ENCODE data around the gene SPATS2L. TPM values are rescaled to one million over a fixed set of nuclear protein-coding genes. Genes with fewer than 3 reads are reported as not detected.

SPATS2L gene
- polyA plus RNA-seq, 1 of the 3 experiments (the other 2 are of a cell fraction) = 86.8 TPM

DNA sequence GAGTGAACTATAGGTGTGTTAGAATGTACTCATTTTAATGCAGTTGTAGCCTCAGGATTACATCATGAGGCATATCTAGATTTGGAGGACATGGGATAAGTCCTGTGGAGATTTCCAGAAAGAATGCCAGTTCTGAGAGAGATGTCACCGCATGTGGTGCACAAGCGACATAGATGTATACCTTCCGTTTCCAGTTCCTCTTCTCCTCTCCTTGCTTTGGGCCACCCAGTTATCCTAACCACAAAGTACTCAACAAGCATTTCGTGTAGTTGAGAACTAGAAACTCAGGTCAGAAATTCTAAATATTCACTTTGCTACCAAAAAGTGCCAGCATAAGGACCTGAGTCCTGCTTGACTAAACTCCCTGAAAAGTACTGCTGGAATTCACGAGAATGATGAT lies 136.9 kb downstream of the SPATS2L start (continued):
- TF ChIP-seq CHD2 (IDR thresholded peaks at IDR 0.05; ENCODE audit: low read length, partially characterized antibody) = no peak
- TF ChIP-seq EZH2phosphoT487 (IDR thresholded peaks at IDR 0.05; ENCODE audit: borderline replicate concordance, low read depth) = no peak
- TF ChIP-seq POLR2AphosphoS5 (IDR thresholded peaks at IDR 0.05; ENCODE audit: low read depth, low read length) = no peak
- no peak for TF ChIP-seq GABPA (IDR thresholded peaks at IDR 0.05; ENCODE audit: low read depth)
- TF ChIP-seq, protein P1, sequence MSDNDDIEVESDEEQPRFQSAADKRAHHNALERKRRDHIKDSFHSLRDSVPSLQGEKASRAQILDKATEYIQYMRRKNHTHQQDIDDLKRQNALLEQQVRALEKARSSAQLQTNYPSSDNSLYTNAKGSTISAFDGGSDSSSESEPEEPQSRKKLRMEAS (IDR thresholded peaks at IDR 0.05; ENCODE audit: low read depth) = no peak
- no peak for TF ChIP-seq SIN3A (IDR thresholded peaks at IDR 0.05; ENCODE audit: borderline replicate concordance, low read depth, low read length)
- no peak for TF ChIP-seq NFIC (IDR thresholded peaks at IDR 0.05; ENCODE audit: borderline replicate concordance)
- no peak for TF ChIP-seq TCF12 (IDR thresholded peaks at IDR 0.05)
- no peak for TF ChIP-seq MXI1 (IDR thresholded peaks at IDR 0.05; ENCODE audit: low read depth, low read length)

DNA sequence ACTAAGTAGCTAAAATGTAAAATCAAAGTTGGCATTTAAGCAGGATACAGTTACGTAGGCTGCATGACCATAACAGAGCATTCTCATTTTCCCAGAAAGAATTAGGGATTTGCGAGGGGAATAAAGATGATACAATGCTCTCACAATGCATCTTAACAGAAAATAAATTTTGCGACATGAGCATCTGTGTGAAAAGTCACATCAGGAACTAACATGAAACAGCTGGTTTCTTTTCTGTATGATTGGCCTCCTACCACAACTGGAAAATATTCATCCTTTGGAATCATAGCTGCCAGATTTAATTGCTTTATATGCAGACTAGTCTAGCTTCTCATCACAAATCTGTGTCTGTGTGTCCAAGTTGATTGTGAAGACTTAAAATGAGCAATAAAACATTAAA lies 137.4 kb downstream of the SPATS2L start:
- Histone ChIP-seq H4K20me1 (ENCODE audit: insufficient read depth) (no peaks in the 10 kb centered on the region), H3K79me2 (ENCODE audit: insufficient read depth) (no peaks in the 10 kb centered on the region), H3K9me3 (no peaks in the 10 kb centered on the region), H3K4me1 (ENCODE audit: control insufficient read depth in 1 of 2, insufficient read depth in 2 of 2, low read depth in 1 of 2, low read length in 1 of 2) (peaks cover 10% of the 10 kb centered on the region in 2 experiments), H3K27me3 (ENCODE audit: insufficient read depth) (no peaks in the 10 kb centered on the region), H3F3A (replicated peaks; ENCODE audit: insufficient read depth) (peaks cover 5% of the 10 kb centered on the region), H3K4me3 (ENCODE audit: low read depth in 2 of 2, low read length in 1 of 2) (no peak overlapping the region), H3K27ac (ENCODE audit: low read depth in 2 of 2, low read length in 1 of 2) (no peak overlapping the region), H3K36me3 (replicated peaks in 1 of 2; ENCODE audit: control insufficient read depth in 1 of 2, insufficient read depth in 2 of 2, low read length in 1 of 2) (peaks cover 23 to 77% of the 10 kb centered on the region in 2 experiments), H3K4me2 (no peak overlapping the region), H3K9ac (no peak overlapping the region), H3K9me2 (no peaks in the 10 kb centered on the region), H2AFZ (ENCODE audit: low read depth) (no peak overlapping the region)
- ChIA-PET CTCF (interaction anchor here (0.6 to 1.4 kb wide), 3 partner anchors 20 to 459 kb away, joined by 3 read pairs; no protein-coding TSS in a partner anchor), POLR2A (no interaction called here)
- no peak for DNase-seq
- 97% methylated on average over 3 of the region's 3 CpGs for WGBS (ENCODE audit: low lambda C conversion rate)
- TF ChIP-seq NRF1 (IDR thresholded peaks at IDR 0.05; ENCODE audit: low read depth, low read length) (no peak), GATA2 (CRISPR knock-in tag; IDR thresholded peaks at IDR 0.05) (no peak), RCOR1 (IDR thresholded peaks at IDR 0.05; ENCODE audit: low read length) (no peak), EZH2phosphoT487 (IDR thresholded peaks at IDR 0.05; ENCODE audit: borderline replicate concordance, low read depth) (no peak), POLR2AphosphoS5 (IDR thresholded peaks at IDR 0.05; ENCODE audit: low read depth, low read length) (no peak), RFX5 (IDR thresholded peaks at IDR 0.05; ENCODE audit: low read length) (no peak), TAF1 (IDR thresholded peaks at IDR 0.05; ENCODE audit: borderline replicate concordance, low read depth, low read length) (no peak), TEAD4 (IDR thresholded peaks at IDR 0.05; ENCODE audit: borderline replicate concordance, insufficient read depth) (no peak), MXI1 (IDR thresholded peaks at IDR 0.05; ENCODE audit: low read depth, low read length) (no peak)
- TF ChIP-seq, protein P2, sequence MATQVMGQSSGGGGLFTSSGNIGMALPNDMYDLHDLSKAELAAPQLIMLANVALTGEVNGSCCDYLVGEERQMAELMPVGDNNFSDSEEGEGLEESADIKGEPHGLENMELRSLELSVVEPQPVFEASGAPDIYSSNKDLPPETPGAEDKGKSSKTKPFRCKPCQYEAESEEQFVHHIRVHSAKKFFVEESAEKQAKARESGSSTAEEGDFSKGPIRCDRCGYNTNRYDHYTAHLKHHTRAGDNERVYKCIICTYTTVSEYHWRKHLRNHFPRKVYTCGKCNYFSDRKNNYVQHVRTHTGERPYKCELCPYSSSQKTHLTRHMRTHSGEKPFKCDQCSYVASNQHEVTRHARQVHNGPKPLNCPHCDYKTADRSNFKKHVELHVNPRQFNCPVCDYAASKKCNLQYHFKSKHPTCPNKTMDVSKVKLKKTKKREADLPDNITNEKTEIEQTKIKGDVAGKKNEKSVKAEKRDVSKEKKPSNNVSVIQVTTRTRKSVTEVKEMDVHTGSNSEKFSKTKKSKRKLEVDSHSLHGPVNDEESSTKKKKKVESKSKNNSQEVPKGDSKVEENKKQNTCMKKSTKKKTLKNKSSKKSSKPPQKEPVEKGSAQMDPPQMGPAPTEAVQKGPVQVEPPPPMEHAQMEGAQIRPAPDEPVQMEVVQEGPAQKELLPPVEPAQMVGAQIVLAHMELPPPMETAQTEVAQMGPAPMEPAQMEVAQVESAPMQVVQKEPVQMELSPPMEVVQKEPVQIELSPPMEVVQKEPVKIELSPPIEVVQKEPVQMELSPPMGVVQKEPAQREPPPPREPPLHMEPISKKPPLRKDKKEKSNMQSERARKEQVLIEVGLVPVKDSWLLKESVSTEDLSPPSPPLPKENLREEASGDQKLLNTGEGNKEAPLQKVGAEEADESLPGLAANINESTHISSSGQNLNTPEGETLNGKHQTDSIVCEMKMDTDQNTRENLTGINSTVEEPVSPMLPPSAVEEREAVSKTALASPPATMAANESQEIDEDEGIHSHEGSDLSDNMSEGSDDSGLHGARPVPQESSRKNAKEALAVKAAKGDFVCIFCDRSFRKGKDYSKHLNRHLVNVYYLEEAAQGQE (IDR thresholded peaks at IDR 0.05; ENCODE audit: low read depth, low read length) = no peak
- TF ChIP-seq, protein P3, sequence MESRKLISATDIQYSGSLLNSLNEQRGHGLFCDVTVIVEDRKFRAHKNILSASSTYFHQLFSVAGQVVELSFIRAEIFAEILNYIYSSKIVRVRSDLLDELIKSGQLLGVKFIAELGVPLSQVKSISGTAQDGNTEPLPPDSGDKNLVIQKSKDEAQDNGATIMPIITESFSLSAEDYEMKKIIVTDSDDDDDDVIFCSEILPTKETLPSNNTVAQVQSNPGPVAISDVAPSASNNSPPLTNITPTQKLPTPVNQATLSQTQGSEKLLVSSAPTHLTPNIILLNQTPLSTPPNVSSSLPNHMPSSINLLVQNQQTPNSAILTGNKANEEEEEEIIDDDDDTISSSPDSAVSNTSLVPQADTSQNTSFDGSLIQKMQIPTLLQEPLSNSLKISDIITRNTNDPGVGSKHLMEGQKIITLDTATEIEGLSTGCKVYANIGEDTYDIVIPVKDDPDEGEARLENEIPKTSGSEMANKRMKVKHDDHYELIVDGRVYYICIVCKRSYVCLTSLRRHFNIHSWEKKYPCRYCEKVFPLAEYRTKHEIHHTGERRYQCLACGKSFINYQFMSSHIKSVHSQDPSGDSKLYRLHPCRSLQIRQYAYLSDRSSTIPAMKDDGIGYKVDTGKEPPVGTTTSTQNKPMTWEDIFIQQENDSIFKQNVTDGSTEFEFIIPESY (IDR thresholded peaks at IDR 0.05; ENCODE audit: borderline replicate concordance, low read depth) = no peak
- TF ChIP-seq, protein P4, sequence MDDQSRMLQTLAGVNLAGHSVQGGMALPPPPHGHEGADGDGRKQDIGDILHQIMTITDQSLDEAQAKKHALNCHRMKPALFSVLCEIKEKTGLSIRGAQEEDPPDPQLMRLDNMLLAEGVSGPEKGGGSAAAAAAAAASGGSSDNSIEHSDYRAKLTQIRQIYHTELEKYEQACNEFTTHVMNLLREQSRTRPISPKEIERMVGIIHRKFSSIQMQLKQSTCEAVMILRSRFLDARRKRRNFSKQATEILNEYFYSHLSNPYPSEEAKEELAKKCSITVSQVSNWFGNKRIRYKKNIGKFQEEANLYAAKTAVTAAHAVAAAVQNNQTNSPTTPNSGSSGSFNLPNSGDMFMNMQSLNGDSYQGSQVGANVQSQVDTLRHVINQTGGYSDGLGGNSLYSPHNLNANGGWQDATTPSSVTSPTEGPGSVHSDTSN (IDR thresholded peaks at IDR 0.05) = no peak
